NCI-H1694 (cell line): ENCODE results near the gene PRDM15.

Source experiments
- DNase-seq: peaks from one replicate; lab custom pipeline; 2025; lab: John Stamatoyannopoulos, UW

PRDM15 gene

GRCh38 chr21:41879190-41879998, at the start of gene PRDM15:
Gene PRDM15, minus strand, starts transcription at chr21:41879344. Its CDS starts 18,981 bp downstream, at chr21:41860363.
- DNase-seq: peak; percentile 56

GRCh38 chr21:41928621-41929220, 49.6 kb upstream of the PRDM15 start:
- no peak for DNase-seq

- no peak for DNase-seq
Observed at GRCh38 chr21:41927727-41928409, 48.7 kb upstream of the PRDM15 start.

GRCh38 chr21:41926807-41927171, 47.6 kb upstream of the PRDM15 start:
- no peak for DNase-seq

- no peak for DNase-seq
Observed at GRCh38 chr21:41926117-41926806, 47.1 kb upstream of the PRDM15 start.

- DNase-seq: no peak
Observed at GRCh38 chr21:41925767-41926116, 46.6 kb upstream of the PRDM15 start.

GRCh38 chr21:41924368-41924754, 45.2 kb upstream of the PRDM15 start:
- DNase-seq: no peak

GRCh38 chr21:41923631-41924367, 44.7 kb upstream of the PRDM15 start:
- DNase-seq: no peak

GRCh38 chr21:41923186-41923585, 44.0 kb upstream of the PRDM15 start:
- DNase-seq: no peak

- no peak for DNase-seq
Observed at GRCh38 chr21:41921021-41921420, 41.9 kb upstream of the PRDM15 start.

GRCh38 chr21:41920476-41920875, 41.3 kb upstream of the PRDM15 start:
- DNase-seq: no peak

- no peak for DNase-seq
Observed at GRCh38 chr21:41919666-41920398, 40.7 kb upstream of the PRDM15 start.

GRCh38 chr21:41918561-41919358, 39.6 kb upstream of the PRDM15 start:
- no peak for DNase-seq

GRCh38 chr21:41917531-41917930, 38.4 kb upstream of the PRDM15 start:
- no peak for DNase-seq

- no peak for DNase-seq
Observed at GRCh38 chr21:41916888-41917433, 37.8 kb upstream of the PRDM15 start.

- DNase-seq: no peak
Observed at GRCh38 chr21:41914965-41915364, 35.8 kb upstream of the PRDM15 start.

- DNase-seq: no peak
Observed at GRCh38 chr21:41914358-41914757, 35.2 kb upstream of the PRDM15 start.

GRCh38 chr21:41913230-41913629, 34.1 kb upstream of the PRDM15 start:
- no peak for DNase-seq

GRCh38 chr21:41908829-41909228, 29.7 kb upstream of the PRDM15 start:
- no peak for DNase-seq
